Endometrium (tissue), 2 donors: ENCODE data around the gene SLC30A5.

Experiments
- FAIRE-seq: peaks from 2 replicates; lab custom pipeline; 2012; peaks lifted over from hg19 to GRCh38; lab: Jason Lieb, UNC
- donor health status: control.
- donor health status: control.

The SLC30A5 gene

GRCh38 chr5:69167929-69168328 lies 74.1 kb downstream of the SLC30A5 start:
- FAIRE-seq = no peak

DNA sequence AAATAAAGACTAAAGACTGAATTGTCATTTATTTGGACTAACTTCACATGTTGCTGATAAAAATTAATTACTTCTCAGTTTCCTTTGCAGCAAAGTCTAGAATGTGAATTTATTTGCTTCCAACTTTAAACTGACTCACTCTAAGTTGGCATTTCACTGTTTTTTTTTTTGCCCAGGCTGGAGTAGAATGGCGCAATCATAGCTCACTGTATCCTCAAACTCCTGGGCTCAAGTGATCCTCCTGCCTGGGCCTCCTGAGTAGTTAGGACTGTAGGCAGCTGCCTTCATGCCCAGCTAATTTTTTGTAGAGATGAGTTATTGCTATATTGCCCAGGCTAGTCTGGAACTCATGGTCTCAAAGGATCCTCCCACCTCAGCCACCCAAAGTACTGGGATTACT lies 76.7 kb downstream of the SLC30A5 start:
- FAIRE-seq = no peak

- no peak for FAIRE-seq
Observed at GRCh38 chr5:69170969-69171368, 77.2 kb downstream of the SLC30A5 start.
